ENCODE measurements around the gene ECSCR. TPM values are rescaled to one million over a fixed set of nuclear protein-coding genes. Genes with fewer than 3 reads are reported as not detected.

ECSCR gene
- total RNA-seq, 4 donors from 2014 or later = 2.2 to 4.8 (median 3.6) TPM; not detected in 1

GRCh38 chr5:139438707-139439012, 23.9 kb downstream of the ECSCR start:
- DNase-seq = no peak
- intact Hi-C loops (cut with DNase I; ENCODE audit: low total_unique reads) = no loop called here

GRCh38 chr5:139435676-139436075, 26.9 kb downstream of the ECSCR start:
- H3K27me3 ChIP-seq = no peaks in the 10 kb centered on the region
- 94 to 100% methylated on average over 1 to 3 of the region's 3 CpGs for WGBS, 2 donors (ENCODE audit: low coverage in 1 of 2)
- H3K27ac ChIP-seq = no peak overlapping the region
- DNase-seq = no peak
- intact Hi-C loops (cut with DNase I; ENCODE audit: low total_unique reads) = no loop called here
- peaks cover 3 to 14% (median 9%) of the 10 kb centered on the region in 4 donors for H3K4me1 ChIP-seq
- in situ Hi-C loops (cut with MboI; ENCODE audit: low pct_ligation_motif_present in 1 of 4, low pct_unique_long_range_greater_than_20kb in 1 of 4, low sequenced_read_pairs in 3 of 4) = loop anchor here in 1 of 4 donors (25.0 kb wide), 1 partner anchor 327 kb away; no protein-coding TSS in a partner anchor
- no peaks in the 10 kb centered on the region for H3K36me3 ChIP-seq
- no peak overlapping the region for H3K4me3 ChIP-seq
- no peaks in the 10 kb centered on the region for H3K9me3 ChIP-seq
- TF ChIP-seq CTCF (IDR thresholded peaks at IDR 0.05) (no peak), POLR2A (IDR thresholded peaks at IDR 0.05) (no peak), POLR2AphosphoS5 (IDR thresholded peaks at IDR 0.05) (no peak), EP300 (IDR thresholded peaks at IDR 0.05; ENCODE audit: low read depth) (no peak)

More at GRCh38 chr5:139438707-139439012, 23.9 kb downstream of the ECSCR start:
- peak overlapping the region; percentile 71 to 76 (median 74) for H3K4me3 ChIP-seq
- no peak for TF ChIP-seq CTCF (IDR thresholded peaks at IDR 0.05)
- TF ChIP-seq POLR2A (IDR thresholded peaks at IDR 0.05) = no peak
- no peak for TF ChIP-seq EP300 (IDR thresholded peaks at IDR 0.05; ENCODE audit: low read depth)
- no peak for TF ChIP-seq POLR2AphosphoS5 (IDR thresholded peaks at IDR 0.05)
- no peaks in the 10 kb centered on the region for H3K9me3 ChIP-seq
- H3K27ac ChIP-seq = peak overlapping the region; percentile 88 to 96 (median 91)
- no peaks in the 10 kb centered on the region for H3K27me3 ChIP-seq
- WGBS, 2 donors (ENCODE audit: low coverage in 1 of 2) = 45% methylated on average over 8 of the region's 8 CpGs; no CpG with 5 or more reads in 1 of the 2 donors
- H3K36me3 ChIP-seq = no peaks in the 10 kb centered on the region
- in situ Hi-C loops (cut with MboI; ENCODE audit: low pct_ligation_motif_present in 1 of 4, low pct_unique_long_range_greater_than_20kb in 1 of 4, low sequenced_read_pairs in 3 of 4) = loop anchor here in 1 of 4 donors (25.0 kb wide), 1 partner anchor 324 kb away; no protein-coding TSS in a partner anchor
- peaks cover 3 to 14% (median 9%) of the 10 kb centered on the region in 4 donors for H3K4me1 ChIP-seq

- no peaks in the 10 kb centered on the region for H3K36me3 ChIP-seq
- in situ Hi-C loops (cut with MboI; ENCODE audit: low pct_ligation_motif_present in 1 of 4, low pct_unique_long_range_greater_than_20kb in 1 of 4, low sequenced_read_pairs in 3 of 4) = loop anchor here in 1 of 4 donors (25.0 kb wide), 1 partner anchor 331 kb away; no protein-coding TSS in a partner anchor
- intact Hi-C loops (cut with DNase I; ENCODE audit: low total_unique reads) = no loop called here
- H3K27me3 ChIP-seq = no peaks in the 10 kb centered on the region
- H3K4me1 ChIP-seq = no peaks in the 10 kb centered on the region
- no peak overlapping the region for H3K27ac ChIP-seq
- 91 to 94% methylated on average over 1 of the region's 1 CpG for WGBS, 2 donors (ENCODE audit: low coverage in 1 of 2)
- no peak for TF ChIP-seq POLR2A (IDR thresholded peaks at IDR 0.05)
- H3K9me3 ChIP-seq = no peaks in the 10 kb centered on the region
- H3K4me3 ChIP-seq = no peak overlapping the region
- DNase-seq = no peak
Observed at GRCh38 chr5:139431706-139432105, 30.8 kb downstream of the ECSCR start.

- no peaks in the 10 kb centered on the region for H3K27me3 ChIP-seq
- intact Hi-C loops (cut with DNase I; ENCODE audit: low total_unique reads) = no loop called here
- no peak overlapping the region for H3K27ac ChIP-seq
- TF ChIP-seq POLR2AphosphoS5 (IDR thresholded peaks at IDR 0.05) (no peak), EP300 (IDR thresholded peaks at IDR 0.05; ENCODE audit: low read depth) (no peak), CTCF (IDR thresholded peaks at IDR 0.05) (no peak), POLR2A (IDR thresholded peaks at IDR 0.05) (no peak)
- in situ Hi-C loops (cut with MboI; ENCODE audit: low pct_ligation_motif_present in 1 of 4, low pct_unique_long_range_greater_than_20kb in 1 of 4, low sequenced_read_pairs in 3 of 4) = loop anchor here in 1 of 4 donors (25.0 kb wide), 1 partner anchor 332 kb away; no protein-coding TSS in a partner anchor
- H3K4me1 ChIP-seq = no peaks in the 10 kb centered on the region
- H3K4me3 ChIP-seq = no peak overlapping the region
- WGBS, 2 donors (ENCODE audit: low coverage in 1 of 2) = 63 to 83% methylated on average over 2 of the region's 2 CpGs
- no peak for DNase-seq
- no peaks in the 10 kb centered on the region for H3K36me3 ChIP-seq
- no peaks in the 10 kb centered on the region for H3K9me3 ChIP-seq
Observed at GRCh38 chr5:139430015-139430414, 32.5 kb downstream of the ECSCR start.

All from transverse colon (tissue), 4 donors.